Adipocyte (in vitro differentiated cells): ENCODE results near the gene CHST2.
"Not testable (repeated sequence)": the region's sequence is repeated elsewhere in the genome, so short reads cannot be mapped to it uniquely, and the experiment has no call there.

ENCODE experiments used
- DNase-seq: peaks from one replicate; pipeline ENCODE4 v3.0.0-alpha.2; 2015; ENCODE audit warnings: low read depth
- H3K27me3 ChIP-seq: replicated peaks from 2 replicates; pipeline ENCODE4 v1.7.0; 2013; ENCODE audit warnings: mild to moderate bottlenecking, low read length, moderate library complexity; ENCODE audit not compliant: control insufficient read depth, insufficient read depth
- H3K36me3 ChIP-seq: 2 replicates; pipeline ENCODE4 v1.7.0; 2013; ENCODE audit warnings: low read length, mild to moderate bottlenecking, moderate library complexity; ENCODE audit not compliant: control insufficient read depth, insufficient read depth, severe bottlenecking
- H3K4me1 ChIP-seq: 2 replicates; pipeline ENCODE4 v1.7.0; 2013; ENCODE audit warnings: mild to moderate bottlenecking, low read length, moderate library complexity; ENCODE audit not compliant: control insufficient read depth, insufficient read depth
- H3K4me3 ChIP-seq: 2 replicates; pipeline ENCODE4 v1.7.0; 2013; ENCODE audit warnings: mild to moderate bottlenecking, low read length, moderate library complexity
- H3K9ac ChIP-seq: 2 replicates; pipeline ENCODE4 v1.7.0; 2013; ENCODE audit warnings: mild to moderate bottlenecking, low read length, moderate library complexity
- H3K9me3 ChIP-seq: 2 replicates; pipeline ENCODE4 v1.7.0; 2013; ENCODE audit warnings: mild to moderate bottlenecking, low read length, moderate library complexity; ENCODE audit not compliant: control insufficient read depth

CHST2 gene, protein sequence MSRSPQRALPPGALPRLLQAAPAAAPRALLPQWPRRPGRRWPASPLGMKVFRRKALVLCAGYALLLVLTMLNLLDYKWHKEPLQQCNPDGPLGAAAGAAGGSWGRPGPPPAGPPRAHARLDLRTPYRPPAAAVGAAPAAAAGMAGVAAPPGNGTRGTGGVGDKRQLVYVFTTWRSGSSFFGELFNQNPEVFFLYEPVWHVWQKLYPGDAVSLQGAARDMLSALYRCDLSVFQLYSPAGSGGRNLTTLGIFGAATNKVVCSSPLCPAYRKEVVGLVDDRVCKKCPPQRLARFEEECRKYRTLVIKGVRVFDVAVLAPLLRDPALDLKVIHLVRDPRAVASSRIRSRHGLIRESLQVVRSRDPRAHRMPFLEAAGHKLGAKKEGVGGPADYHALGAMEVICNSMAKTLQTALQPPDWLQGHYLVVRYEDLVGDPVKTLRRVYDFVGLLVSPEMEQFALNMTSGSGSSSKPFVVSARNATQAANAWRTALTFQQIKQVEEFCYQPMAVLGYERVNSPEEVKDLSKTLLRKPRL

DNA sequence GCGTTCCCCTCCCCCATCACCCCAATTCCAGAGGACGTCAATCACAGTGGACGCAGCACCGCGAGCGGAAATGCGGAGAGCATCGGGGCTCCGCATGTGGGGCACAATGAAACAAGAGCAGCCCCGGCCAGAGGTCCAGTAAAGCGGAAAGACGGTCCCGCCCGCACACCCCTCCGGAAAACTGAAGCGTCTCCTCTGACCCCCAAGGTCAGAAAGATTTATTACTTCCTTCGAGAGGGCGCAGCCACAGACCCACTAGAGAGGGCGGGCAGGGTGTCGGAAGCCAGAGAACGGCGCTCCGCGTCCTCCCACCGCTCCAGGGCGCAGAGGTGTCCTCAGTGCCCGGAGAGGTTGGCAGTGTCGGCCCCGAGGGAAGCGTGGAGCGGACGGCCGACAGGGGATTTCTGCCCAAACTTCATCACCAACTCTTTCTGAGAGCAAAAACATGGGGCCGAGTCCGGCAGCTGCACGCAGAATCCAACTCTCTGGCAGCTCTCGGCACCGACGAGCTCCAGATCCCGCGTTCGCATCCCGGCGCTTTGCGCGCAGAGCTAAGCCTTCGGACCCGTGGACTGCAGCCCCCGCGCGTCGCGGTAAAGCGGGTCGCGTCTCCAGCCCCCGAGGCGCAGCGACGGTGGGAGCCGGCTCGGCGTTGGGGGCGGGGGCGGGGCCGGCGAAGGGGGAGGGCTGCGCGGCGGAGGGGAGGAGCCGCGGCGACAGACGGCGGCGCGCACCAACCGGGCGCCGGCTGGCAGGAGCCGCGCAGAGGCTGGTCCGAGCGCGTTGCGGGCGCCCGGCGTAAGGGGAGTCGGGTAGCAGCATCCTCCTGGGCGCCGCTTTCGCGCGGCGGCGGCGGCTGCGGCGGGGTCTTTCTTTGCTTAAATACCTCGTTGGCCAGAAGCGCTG lies at the start of gene CHST2:
TSS of gene CHST2 (plus strand) at position 763 of the 906 bp plus-strand sequence. CDS start 1,046 bp downstream, outside the sequence.
- Histone ChIP-seq H3K27me3 (no peaks in the 10 kb centered on the region), H3K9ac (peak within 1 kb of the TSS; percentile 92), H3K4me3 (peak within 1 kb of the TSS; percentile 95), H3K36me3 (peaks cover 13% of the 10 kb centered on the region), H3K4me1 (peaks cover 28% of the 10 kb centered on the region), H3K9me3 (no peaks in the 10 kb centered on the region)
- peak; percentile 94 for DNase-seq

DNA sequence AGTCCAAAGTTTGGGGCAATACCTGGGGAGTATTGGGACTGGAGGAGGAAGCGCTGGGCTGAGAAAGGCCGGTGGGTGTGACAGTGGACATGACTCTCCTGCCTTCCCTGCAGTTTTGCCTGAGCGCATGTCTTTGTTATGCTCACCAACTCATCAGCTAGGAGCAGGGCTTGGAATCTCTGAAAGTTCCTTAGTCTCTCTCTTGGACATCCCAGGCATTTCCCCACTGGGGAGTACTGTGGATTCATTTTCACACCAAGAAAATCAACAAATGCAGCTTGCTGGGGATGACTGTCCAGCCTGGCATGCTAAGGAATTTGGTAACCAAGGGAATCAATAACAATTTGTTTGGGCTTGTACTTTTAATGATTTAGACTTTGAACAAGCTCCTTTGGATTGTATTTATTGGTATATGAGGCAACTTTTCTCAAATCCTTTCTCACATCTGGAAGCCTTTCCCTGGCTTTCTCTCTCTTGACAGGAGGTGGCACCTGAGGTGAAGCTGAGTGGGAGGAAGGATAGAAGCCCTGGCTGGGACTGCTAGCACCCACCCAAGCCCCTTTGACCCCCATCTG lies 48.5 kb upstream of the CHST2 start:
- Histone ChIP-seq H3K36me3 (no peaks in the 10 kb centered on the region), H3K4me1 (peaks cover 32% of the 10 kb centered on the region), H3K9me3 (no peaks in the 10 kb centered on the region), H3K27me3 (no peaks in the 10 kb centered on the region), H3K4me3 (no peak overlapping the region), H3K9ac (peak overlapping the region; percentile 8)
- DNase-seq, result peak; percentile 79

DNA sequence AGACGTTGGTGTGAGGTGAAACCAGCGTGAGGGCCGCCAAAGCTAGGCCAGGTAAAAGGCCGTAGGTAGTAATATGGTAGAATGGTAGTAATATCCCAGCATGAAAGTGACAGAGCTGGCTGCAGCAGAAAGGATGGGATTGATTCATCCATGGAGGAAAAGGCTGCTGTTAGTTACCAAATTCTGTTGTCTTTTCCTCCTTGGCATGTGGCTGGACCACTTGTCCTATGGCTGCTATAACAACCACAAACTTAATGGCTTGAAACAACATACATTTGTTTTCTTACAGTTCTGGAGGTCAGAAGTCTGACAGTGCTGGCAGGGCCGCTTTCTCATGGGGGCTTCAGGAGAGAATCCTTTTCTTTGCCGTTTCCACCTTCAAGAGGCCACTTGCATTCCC lies 47.8 kb upstream of the CHST2 start:
- no peaks in the 10 kb centered on the region for H3K36me3 ChIP-seq
- no peak for DNase-seq
- H3K4me1 ChIP-seq, result peaks cover 28% of the 10 kb centered on the region
- no peaks in the 10 kb centered on the region for H3K27me3 ChIP-seq
- H3K9ac ChIP-seq, result no peak overlapping the region
- H3K4me3 ChIP-seq, result no peak overlapping the region
- no peaks in the 10 kb centered on the region for H3K9me3 ChIP-seq

DNA sequence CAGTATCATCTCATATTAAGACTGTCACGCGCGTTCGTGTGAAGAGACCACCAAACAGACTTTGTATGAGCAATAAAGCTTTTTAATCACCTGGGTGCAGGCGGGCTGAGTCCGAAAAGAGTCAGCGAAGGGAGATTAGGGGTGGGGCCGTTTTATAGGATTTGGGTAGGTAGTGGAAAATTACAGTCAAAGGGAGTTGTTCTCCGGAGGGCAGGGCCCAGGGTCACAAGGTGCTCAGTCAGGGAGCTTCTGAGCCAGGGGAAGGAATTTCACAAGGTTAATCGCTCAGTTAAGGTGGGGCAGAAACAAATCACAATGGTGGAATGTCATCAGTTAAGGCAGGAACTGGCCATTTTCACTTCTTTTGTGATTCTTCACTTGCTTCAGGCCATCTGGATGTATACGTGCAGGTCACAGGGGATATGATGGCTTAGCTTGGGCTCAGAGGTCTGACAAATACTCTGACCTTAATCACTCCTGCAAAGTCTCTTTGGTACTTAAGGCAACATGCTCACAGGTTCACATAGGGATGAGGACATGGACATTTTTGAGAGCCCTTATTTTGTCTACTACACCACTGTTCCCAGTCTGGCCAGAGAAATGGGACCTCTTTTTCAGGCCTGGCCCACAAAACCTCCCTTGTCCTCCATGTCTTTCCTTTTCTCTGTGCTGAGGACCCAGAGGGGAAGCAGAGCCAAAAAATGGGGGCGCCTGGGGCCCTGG lies 47.1 kb upstream of the CHST2 start:
- DNase-seq, H3K36me3 ChIP-seq, H3K9ac ChIP-seq, H3K4me3 ChIP-seq, H3K27me3 ChIP-seq, H3K9me3 ChIP-seq: not testable (repeated sequence)
- H3K4me1 ChIP-seq, result peaks cover 22% of the 10 kb centered on the region

DNA sequence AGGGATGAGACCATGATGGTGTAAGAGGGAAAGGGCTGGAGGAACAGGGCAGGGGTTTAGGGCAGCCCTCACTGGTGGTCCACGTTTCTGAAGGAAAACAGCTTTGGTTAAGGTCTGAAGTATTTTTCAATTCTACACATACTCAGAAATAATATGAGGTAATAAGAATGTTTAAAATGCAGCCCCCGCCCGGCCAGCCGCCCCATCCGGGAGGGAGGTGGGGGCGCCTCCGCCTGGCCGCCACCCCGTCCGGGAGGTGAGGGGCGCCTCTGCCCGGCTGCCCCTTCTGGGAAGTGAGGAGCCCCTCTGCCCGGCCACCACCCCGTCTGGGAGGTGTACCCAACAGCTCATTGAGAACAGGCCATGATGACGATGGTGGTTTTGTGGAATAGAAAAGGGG lies 46.0 kb upstream of the CHST2 start:
- H3K9ac ChIP-seq, H3K27me3 ChIP-seq, H3K4me3 ChIP-seq, DNase-seq, H3K36me3 ChIP-seq, H3K9me3 ChIP-seq: not testable (repeated sequence)
- H3K4me1 ChIP-seq, result peaks cover 20% of the 10 kb centered on the region

DNA sequence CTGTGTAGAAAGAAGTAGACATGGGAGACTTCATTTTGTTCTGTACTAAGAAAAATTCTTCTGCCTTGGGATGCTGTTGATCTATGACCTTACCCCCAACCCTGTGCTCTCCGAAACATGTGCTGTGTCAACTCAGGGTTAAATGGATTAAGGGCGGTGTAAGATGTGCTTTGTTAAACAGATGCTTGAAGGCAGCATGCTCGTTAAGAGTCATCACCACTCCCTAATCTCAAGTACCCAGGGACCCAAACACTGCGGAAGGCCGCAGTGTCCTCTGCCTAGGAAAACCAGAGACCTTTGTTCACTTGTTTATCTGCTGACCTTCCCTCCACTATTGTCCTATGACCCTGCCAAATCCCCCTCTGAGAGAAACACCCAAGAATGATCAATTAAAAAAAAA lies 45.6 kb upstream of the CHST2 start:
- H3K36me3 ChIP-seq, H3K9me3 ChIP-seq, DNase-seq, H3K27me3 ChIP-seq, H3K4me3 ChIP-seq, H3K9ac ChIP-seq: not testable (repeated sequence)
- H3K4me1 ChIP-seq, result peaks cover 20% of the 10 kb centered on the region

DNA sequence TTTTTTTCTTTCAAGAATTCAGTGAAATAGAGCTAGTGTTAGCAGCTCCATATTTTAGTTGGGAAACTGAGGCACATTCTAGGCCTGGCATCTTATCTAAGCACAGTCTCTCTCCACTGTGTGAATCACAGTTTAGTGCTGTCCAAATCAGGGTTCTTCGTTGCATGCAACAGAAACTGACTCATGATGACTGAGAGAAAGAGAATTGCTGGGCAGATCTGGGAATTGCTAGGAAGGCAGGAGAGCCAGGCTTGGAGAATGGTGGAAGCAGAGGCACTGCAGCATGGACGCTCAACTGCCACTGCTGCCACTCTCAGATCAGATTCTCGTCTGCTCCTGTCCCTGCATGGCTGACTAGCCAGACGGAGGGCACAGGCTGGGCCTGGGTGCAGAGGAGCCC lies 40.7 kb upstream of the CHST2 start:
- H3K4me3 ChIP-seq, result no peak overlapping the region
- H3K9me3 ChIP-seq, result no peaks in the 10 kb centered on the region
- H3K27me3 ChIP-seq, result no peaks in the 10 kb centered on the region
- no peaks in the 10 kb centered on the region for H3K36me3 ChIP-seq
- peak; percentile 46 for DNase-seq
- H3K4me1 ChIP-seq, result no peaks in the 10 kb centered on the region
- no peak overlapping the region for H3K9ac ChIP-seq

DNA sequence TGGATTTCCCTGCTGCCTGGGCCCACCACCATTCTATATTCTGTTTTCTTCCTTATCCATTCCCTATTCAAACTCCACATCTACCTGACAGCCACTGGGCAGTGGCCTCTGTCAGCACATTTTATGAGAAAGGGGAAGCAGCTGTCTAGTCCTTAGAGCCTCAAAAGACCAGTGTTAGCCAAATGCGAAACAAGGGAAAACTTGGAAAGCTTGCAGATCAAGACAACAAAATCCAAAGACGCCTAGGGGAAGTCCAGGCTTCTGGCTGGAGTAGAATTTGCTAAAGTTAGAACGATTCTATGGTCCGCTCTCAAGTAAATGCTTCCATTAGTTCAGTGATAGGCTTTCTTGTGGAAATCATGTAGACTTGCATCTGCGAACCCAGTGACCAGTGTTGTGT lies 39.4 kb upstream of the CHST2 start:
- DNase-seq, result no peak
- Histone ChIP-seq H3K4me1 (no peaks in the 10 kb centered on the region), H3K9ac (no peak overlapping the region), H3K36me3 (no peaks in the 10 kb centered on the region), H3K4me3 (no peak overlapping the region), H3K9me3 (no peaks in the 10 kb centered on the region), H3K27me3 (no peaks in the 10 kb centered on the region)

DNA sequence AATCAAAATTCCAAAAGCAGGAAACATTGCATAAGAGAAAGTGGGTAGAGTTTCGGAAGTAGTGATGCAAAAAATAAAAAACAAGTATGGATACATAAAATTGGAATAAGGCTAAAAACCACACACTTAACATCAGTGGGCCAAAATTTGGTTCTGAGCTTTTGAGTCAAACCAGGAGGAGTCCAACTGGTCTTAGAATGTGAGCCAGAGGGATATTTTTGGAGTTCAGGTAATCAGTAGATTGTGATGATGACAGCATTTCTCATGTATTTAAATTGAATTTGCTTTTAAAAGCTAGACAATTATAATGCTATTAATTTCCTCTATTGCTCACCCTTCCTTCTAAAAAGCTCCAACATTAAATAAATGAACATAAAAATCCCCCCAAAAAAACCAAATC lies 38.2 kb upstream of the CHST2 start:
- DNase-seq, result no peak

DNA sequence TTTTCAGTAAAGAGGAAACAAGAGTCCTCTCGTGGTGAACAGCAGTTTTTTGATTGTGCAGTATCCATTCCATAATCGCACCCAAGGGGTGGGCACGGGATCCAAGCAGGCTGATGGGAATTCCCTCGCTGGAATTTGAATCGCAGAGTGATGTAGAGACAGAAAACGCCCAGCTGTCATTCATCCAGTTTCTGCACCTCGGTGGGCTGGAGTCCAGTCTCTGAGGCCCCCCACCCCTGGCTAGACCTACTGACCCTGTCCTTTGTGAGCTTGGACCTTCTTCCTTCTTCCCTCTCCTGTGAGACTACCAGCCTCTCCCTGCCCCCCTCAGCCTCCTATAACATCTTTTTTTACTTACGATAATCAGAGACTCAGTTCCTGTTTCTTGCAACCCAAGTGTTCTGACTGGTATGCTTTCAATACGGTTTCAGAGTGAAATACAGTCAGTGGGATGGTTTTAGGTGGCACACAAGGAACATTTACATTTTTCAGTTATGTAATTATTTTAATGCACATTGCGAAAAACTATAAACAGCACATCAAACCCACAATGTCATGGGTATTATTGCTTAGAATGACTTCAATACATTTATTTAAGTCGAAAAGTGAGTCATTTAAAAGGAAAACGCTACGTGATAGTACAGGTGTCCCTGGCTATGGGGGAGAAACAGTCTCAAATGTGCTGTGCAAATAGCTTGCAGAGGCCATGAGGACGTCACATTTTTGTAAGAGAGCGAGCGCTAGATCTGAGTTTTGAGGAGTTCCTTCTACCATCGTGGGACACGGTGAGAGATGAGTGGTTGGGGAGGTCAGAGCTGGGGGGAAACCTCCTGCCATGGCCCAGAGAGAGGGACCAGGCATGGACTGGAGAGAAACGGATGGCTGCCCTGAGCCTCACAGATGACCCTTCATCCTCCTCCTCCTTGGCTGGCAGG lies 37.5 kb upstream of the CHST2 start:
- no peak for DNase-seq
- no peak overlapping the region for H3K9ac ChIP-seq
- H3K27me3 ChIP-seq, result no peaks in the 10 kb centered on the region
- H3K4me3 ChIP-seq, result no peak overlapping the region
- H3K9me3 ChIP-seq, result no peaks in the 10 kb centered on the region
- H3K36me3 ChIP-seq, result no peaks in the 10 kb centered on the region
- no peaks in the 10 kb centered on the region for H3K4me1 ChIP-seq

More for the DNA sequence above, 38.2 kb upstream of the CHST2 start:
- H3K36me3 ChIP-seq, result no peaks in the 10 kb centered on the region
- no peak overlapping the region for H3K4me3 ChIP-seq
- no peaks in the 10 kb centered on the region for H3K4me1 ChIP-seq
- H3K9me3 ChIP-seq, result no peaks in the 10 kb centered on the region
- H3K9ac ChIP-seq, result no peak overlapping the region
- no peaks in the 10 kb centered on the region for H3K27me3 ChIP-seq
